Testis (tissue), 2 donors: ENCODE data around the gene SURF6.

Experiments used
- POLR2A ChIP-seq: fragments of 450-650 bp; IDR thresholded peaks from one replicate; pipeline ENCODE4 v1.6.1; 2017; ENCODE audit warnings: antibody characterized with exemption, mild to moderate bottlenecking, moderate library complexity
- TF ChIP-seq, protein P1 (sequence below), 3 experiments: fragments of 450-650 bp in 2 of 3; fragments of 200-600 bp in 1 of 3; sonication (generic) in 1 of 3; IDR thresholded peaks; one replicate each; pipeline ENCODE4 v1.5.1; 2016 to 2019; ENCODE audit warnings: antibody characterized with exemption in 3 of 3, mild to moderate bottlenecking in 2 of 3, moderate library complexity in 1 of 3

DNA sequence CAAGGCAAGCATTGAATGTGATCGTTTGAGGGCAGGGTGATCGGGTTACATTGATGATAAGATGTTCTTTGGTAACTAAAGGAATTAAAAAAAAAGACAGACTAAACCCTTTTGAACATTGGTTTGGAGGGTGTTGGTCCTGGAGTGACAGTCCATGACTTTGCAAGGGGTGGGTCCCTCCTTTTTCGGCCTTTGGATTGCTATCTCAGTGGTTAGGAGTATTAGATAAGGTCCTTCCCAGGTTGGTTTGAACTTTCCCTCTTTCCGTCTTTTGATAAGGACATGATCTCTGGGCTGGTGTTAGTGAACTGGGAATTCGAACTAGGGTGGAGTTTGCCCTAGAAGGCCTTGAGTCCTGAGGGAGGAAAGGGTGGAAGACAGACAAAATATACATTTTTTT is 55.6 kb downstream of the SURF6 start:
- TF ChIP-seq, protein P1, sequence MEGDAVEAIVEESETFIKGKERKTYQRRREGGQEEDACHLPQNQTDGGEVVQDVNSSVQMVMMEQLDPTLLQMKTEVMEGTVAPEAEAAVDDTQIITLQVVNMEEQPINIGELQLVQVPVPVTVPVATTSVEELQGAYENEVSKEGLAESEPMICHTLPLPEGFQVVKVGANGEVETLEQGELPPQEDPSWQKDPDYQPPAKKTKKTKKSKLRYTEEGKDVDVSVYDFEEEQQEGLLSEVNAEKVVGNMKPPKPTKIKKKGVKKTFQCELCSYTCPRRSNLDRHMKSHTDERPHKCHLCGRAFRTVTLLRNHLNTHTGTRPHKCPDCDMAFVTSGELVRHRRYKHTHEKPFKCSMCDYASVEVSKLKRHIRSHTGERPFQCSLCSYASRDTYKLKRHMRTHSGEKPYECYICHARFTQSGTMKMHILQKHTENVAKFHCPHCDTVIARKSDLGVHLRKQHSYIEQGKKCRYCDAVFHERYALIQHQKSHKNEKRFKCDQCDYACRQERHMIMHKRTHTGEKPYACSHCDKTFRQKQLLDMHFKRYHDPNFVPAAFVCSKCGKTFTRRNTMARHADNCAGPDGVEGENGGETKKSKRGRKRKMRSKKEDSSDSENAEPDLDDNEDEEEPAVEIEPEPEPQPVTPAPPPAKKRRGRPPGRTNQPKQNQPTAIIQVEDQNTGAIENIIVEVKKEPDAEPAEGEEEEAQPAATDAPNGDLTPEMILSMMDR (IDR thresholded peaks at IDR 0.05), result no peak
- TF ChIP-seq POLR2A, result no peak
